ENCODE data around the gene CIB1. TPM values are rescaled to one million over a fixed set of nuclear protein-coding genes. Genes with fewer than 3 reads are reported as not detected.

Gene CIB1
- total RNA-seq, 1 experiment from 2014 or later, result 23.0 TPM

DNA sequence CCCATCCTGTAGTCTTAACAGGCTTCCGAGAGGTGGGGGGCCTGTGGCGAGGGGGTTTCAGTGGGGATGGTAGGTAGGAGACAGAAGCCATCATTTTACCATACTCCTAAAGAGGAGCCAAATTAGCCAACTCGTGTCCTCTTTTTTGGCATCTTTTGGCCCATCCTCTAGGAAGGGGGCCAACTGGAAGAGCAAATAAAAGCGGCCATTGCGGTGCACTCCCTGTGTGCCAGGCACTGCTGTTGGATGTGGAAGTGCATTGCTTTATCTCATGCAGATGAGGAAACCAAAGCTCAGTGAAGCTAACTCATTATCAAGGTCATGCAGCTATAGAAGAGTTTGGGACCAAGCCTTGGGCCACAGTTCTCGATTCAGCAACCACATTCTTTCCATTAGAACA is 26.5 kb downstream of the CIB1 start:
- Histone ChIP-seq H3K4ac (ENCODE audit: low read depth, low read length) (no peak overlapping the region), H3K4me1 (ENCODE audit: insufficient read depth, low read length) (peaks cover 6% of the 10 kb centered on the region; the same call in 1 of the 2 replicates), H4K91ac (ENCODE audit: insufficient read length, low read depth, low read length) (no peak overlapping the region), H2AK5ac (ENCODE audit: insufficient read length, low read length) (no peak overlapping the region), H4K20me1 (ENCODE audit: control insufficient read depth, insufficient read depth, insufficient read length) (no peaks in the 10 kb centered on the region), H4K5ac (ENCODE audit: insufficient read length, low read depth, low read length) (no peak overlapping the region), H3K18ac (ENCODE audit: insufficient read length, low read depth, low read length) (no peak overlapping the region), H3K79me2 (ENCODE audit: insufficient read depth, low read length) (peaks cover 3% of the 10 kb centered on the region; the same call in 1 of the 2 replicates), H3T11ph (ENCODE audit: low read length) (no peak overlapping the region), H2BK5ac (ENCODE audit: insufficient read length, low read length) (no peak overlapping the region), H3K4me2 (ENCODE audit: insufficient read depth, insufficient read length, low read length) (no peak overlapping the region), H3K9me3 (ENCODE audit: control insufficient read depth, low read depth, low read length) (no peaks in the 10 kb centered on the region), H4K8ac (replicated peaks; ENCODE audit: insufficient read length, low read depth, low read length) (no peak overlapping the region), H2BK120ac (ENCODE audit: low read depth, low read length, poor library complexity, severe bottlenecking) (no peak overlapping the region), H3K23me2 (ENCODE audit: insufficient read length, low read depth, low read length, poor library complexity, severe bottlenecking) (peaks cover 7% of the 10 kb centered on the region), H2BK20ac (ENCODE audit: low read depth, low read length, poor library complexity, severe bottlenecking) (no peak overlapping the region), H3K9ac (ENCODE audit: extremely low read depth, insufficient read length, low read length) (no peak overlapping the region), H2BK15ac (ENCODE audit: low read depth, low read length) (no peak overlapping the region), H3K79me1 (ENCODE audit: insufficient read depth, low read depth, low read length, poor library complexity, severe bottlenecking) (peaks cover 13% of the 10 kb centered on the region), H3K14ac (ENCODE audit: insufficient read depth, low read length) (no peak overlapping the region; the same call in 1 of the 2 replicates), H3K56ac (ENCODE audit: insufficient read length, low read depth, low read length) (no peak overlapping the region), H3K27ac (ENCODE audit: insufficient read length, low read depth, low read length) (no peak overlapping the region), H2BK12ac (ENCODE audit: insufficient read length, low read depth, low read length) (no peak overlapping the region), H2AFZ (ENCODE audit: low read length) (no peak overlapping the region), H3K27me3 (ENCODE audit: insufficient read depth, low read length) (no peaks in the 10 kb centered on the region; the same call in 1 of the 2 replicates), H3K23ac (ENCODE audit: insufficient read length, low read depth, low read length) (no peak overlapping the region)
- peaks cover 11 to 22% (median 17%) of the 10 kb centered on the region in 3 experiments; a peak in 6 of 7 replicates for H3K36me3 Mint-ChIP-seq (ENCODE audit: insufficient read depth in 1 of 3, low read depth in 3 of 3)
- no peak overlapping the region for H3K4me3 Mint-ChIP-seq
- peaks cover 17 to 18% of the 10 kb centered on the region in 2 experiments for H3K4me1 Mint-ChIP-seq
- TF ChIP-seq, protein P1, sequence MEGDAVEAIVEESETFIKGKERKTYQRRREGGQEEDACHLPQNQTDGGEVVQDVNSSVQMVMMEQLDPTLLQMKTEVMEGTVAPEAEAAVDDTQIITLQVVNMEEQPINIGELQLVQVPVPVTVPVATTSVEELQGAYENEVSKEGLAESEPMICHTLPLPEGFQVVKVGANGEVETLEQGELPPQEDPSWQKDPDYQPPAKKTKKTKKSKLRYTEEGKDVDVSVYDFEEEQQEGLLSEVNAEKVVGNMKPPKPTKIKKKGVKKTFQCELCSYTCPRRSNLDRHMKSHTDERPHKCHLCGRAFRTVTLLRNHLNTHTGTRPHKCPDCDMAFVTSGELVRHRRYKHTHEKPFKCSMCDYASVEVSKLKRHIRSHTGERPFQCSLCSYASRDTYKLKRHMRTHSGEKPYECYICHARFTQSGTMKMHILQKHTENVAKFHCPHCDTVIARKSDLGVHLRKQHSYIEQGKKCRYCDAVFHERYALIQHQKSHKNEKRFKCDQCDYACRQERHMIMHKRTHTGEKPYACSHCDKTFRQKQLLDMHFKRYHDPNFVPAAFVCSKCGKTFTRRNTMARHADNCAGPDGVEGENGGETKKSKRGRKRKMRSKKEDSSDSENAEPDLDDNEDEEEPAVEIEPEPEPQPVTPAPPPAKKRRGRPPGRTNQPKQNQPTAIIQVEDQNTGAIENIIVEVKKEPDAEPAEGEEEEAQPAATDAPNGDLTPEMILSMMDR (conservative IDR thresholded peaks at IDR 0.05), result no peak
- WGBS (ENCODE audit: extremely low coverage, insufficient read length, low lambda C conversion rate), result no CpG with 5 or more reads among the region's 6 CpGs
- no peak for DNase-seq
- H3K9me3 Mint-ChIP-seq, result no peaks in the 10 kb centered on the region
- no peaks in the 10 kb centered on the region for H3K27me3 Mint-ChIP-seq (ENCODE audit: low read depth)
- no peak overlapping the region; a peak in 1 of 7 replicates for H3K27ac Mint-ChIP-seq

Measured in H9 (cell line).